Osteocyte (in vitro differentiated cells): Measurements from ENCODE around the gene GABPB2. TPM values are rescaled to one million over a fixed set of nuclear protein-coding genes. Genes with fewer than 3 reads are reported as not detected.

Experiments used
- DNase-seq: peaks from one replicate; pipeline ENCODE4 v3.0.0; 2021; ENCODE audit warnings: mixed read lengths; ENCODE audit not compliant: unreplicated experiment; ENCODE audit errors: extremely low spot score
- H3K27ac Mint-ChIP-seq: one replicate; pipeline ENCODE4 v1.8.0; 2021; ENCODE audit warnings: mild to moderate bottlenecking, mixed read lengths; ENCODE audit not compliant: unreplicated experiment
- H3K27me3 Mint-ChIP-seq: one replicate; pipeline ENCODE4 v1.8.0; 2021; ENCODE audit warnings: mixed read lengths; ENCODE audit not compliant: unreplicated experiment
- H3K36me3 Mint-ChIP-seq: one replicate; pipeline ENCODE4 v1.8.0; 2021; ENCODE audit warnings: mixed read lengths; ENCODE audit not compliant: unreplicated experiment
- H3K4me1 Mint-ChIP-seq: one replicate; pipeline ENCODE4 v1.8.0; 2021; ENCODE audit warnings: mixed read lengths; ENCODE audit not compliant: unreplicated experiment
- H3K4me3 Mint-ChIP-seq: one replicate; pipeline ENCODE4 v1.8.0; 2021; ENCODE audit warnings: mild to moderate bottlenecking, moderate library complexity, mixed read lengths; ENCODE audit not compliant: unreplicated experiment
- H3K9me3 Mint-ChIP-seq: one replicate; pipeline ENCODE4 v1.8.0; 2021; ENCODE audit warnings: mixed read lengths; ENCODE audit not compliant: unreplicated experiment
- CTCF ChIP-seq: fragments of 200-600 bp; sonication (generic); IDR thresholded peaks from 2 replicates; pipeline ENCODE4 v1.5.0; 2021; ENCODE audit warnings: antibody characterized with exemption, mild to moderate bottlenecking, moderate library complexity
- total RNA-seq: library from RNA; stranded (reverse); gene quantifications from 2 replicates; pipeline ENCODE4 v1.2.1, GENCODE V29; 2021

The GABPB2 gene
- total RNA-seq, 1 donor from 2014 or later = 11.1 TPM

- Mint-ChIP-seq H3K27ac (peak overlapping the region; percentile 78), H3K9me3 (no peaks in the 10 kb centered on the region), H3K4me1 (peaks cover 42% of the 10 kb centered on the region), H3K4me3 (peak overlapping the region; percentile 83), H3K36me3 (peaks cover 4% of the 10 kb centered on the region), H3K27me3 (no peaks in the 10 kb centered on the region)
- no peak for DNase-seq
- no peak for TF ChIP-seq CTCF
Measured at GRCh38 chr1:151062741-151063371, 7.7 kb upstream of the GABPB2 start.

- H3K27ac Mint-ChIP-seq = peak overlapping the region; percentile 58
- H3K36me3 Mint-ChIP-seq = peaks cover 12% of the 10 kb centered on the region
- TF ChIP-seq CTCF = no peak
- no peaks in the 10 kb centered on the region for H3K27me3 Mint-ChIP-seq
- H3K9me3 Mint-ChIP-seq = no peaks in the 10 kb centered on the region
- H3K4me1 Mint-ChIP-seq = peaks cover 37% of the 10 kb centered on the region
- H3K4me3 Mint-ChIP-seq = no peak overlapping the region
- DNase-seq = no peak
Measured at GRCh38 chr1:151065089-151065645, 5.4 kb upstream of the GABPB2 start.

GRCh38 chr1:151067185-151067584 lies 3.4 kb upstream of the GABPB2 start:
- H3K4me3 Mint-ChIP-seq = no peak overlapping the region
- H3K4me1 Mint-ChIP-seq = peaks cover 30% of the 10 kb centered on the region

GRCh38 chr1:151069103-151069486 lies 1.5 kb upstream of the GABPB2 start:
- H3K4me1 Mint-ChIP-seq = peaks cover 25% of the 10 kb centered on the region
- H3K27ac Mint-ChIP-seq = peak overlapping the region; percentile 44
- H3K36me3 Mint-ChIP-seq = peaks cover 14% of the 10 kb centered on the region
- H3K27me3 Mint-ChIP-seq = no peaks in the 10 kb centered on the region
- no peak for TF ChIP-seq CTCF
- H3K9me3 Mint-ChIP-seq = no peaks in the 10 kb centered on the region
- H3K4me3 Mint-ChIP-seq = peak overlapping the region; percentile 23
- DNase-seq = no peak

More at GRCh38 chr1:151067185-151067584, 3.4 kb upstream of the GABPB2 start:
- Mint-ChIP-seq H3K36me3 (peaks cover 12% of the 10 kb centered on the region), H3K9me3 (no peaks in the 10 kb centered on the region), H3K27ac (no peak overlapping the region), H3K27me3 (no peaks in the 10 kb centered on the region)
- DNase-seq = no peak
- no peak for TF ChIP-seq CTCF

GRCh38 chr1:151072224-151072623 lies 1.7 kb downstream of the GABPB2 start:
- Mint-ChIP-seq H3K27ac (peak overlapping the region; percentile 100), H3K36me3 (peaks cover 10% of the 10 kb centered on the region), H3K9me3 (no peaks in the 10 kb centered on the region), H3K4me3 (peak overlapping the region; percentile 98), H3K4me1 (peaks cover 14% of the 10 kb centered on the region), H3K27me3 (no peaks in the 10 kb centered on the region)
- DNase-seq = no peak
- TF ChIP-seq CTCF = peak; percentile 13
